IPS-18c (cell line): Measurements from ENCODE around the gene XPC.

Source experiments
- H3K4me3 ChIP-seq: 2 replicates; pipeline ENCODE4 v1.7.0; 2013; ENCODE audit warnings: low read depth, mild to moderate bottlenecking, low read length, moderate library complexity; ENCODE audit not compliant: insufficient read depth
- H3K9me3 ChIP-seq: one replicate; pipeline ENCODE4 v1.6.1; 2013; ENCODE audit warnings: mild to moderate bottlenecking, low read length, moderate library complexity; ENCODE audit not compliant: control insufficient read depth, insufficient read depth

XPC gene

GRCh38 chr3:14145670-14146380, 32.6 kb downstream of the XPC start:
- H3K9me3 ChIP-seq = peaks cover 2% of the 10 kb centered on the region
- no peak overlapping the region for H3K4me3 ChIP-seq

DNA sequence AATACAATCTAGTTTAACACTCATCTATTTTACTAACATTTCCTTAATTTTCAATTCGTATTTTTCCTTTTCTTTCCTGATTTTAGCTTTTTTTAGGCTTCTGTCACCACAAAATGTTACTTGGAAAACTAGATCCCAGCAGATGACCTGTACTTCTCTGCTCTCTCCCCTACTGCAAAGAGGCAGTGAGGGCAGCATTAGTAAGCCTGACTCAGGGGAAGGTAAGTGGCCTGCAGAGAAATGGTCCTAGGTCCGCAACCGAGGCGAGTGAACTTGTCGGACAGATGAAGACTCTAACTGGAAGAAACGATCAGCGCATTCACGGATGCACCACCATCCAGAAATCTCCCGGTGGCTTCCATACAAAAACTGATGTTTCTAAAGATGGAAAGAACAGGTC, 33.2 kb downstream of the XPC start:
- peaks cover 2% of the 10 kb centered on the region for H3K9me3 ChIP-seq
- no peak overlapping the region for H3K4me3 ChIP-seq

DNA sequence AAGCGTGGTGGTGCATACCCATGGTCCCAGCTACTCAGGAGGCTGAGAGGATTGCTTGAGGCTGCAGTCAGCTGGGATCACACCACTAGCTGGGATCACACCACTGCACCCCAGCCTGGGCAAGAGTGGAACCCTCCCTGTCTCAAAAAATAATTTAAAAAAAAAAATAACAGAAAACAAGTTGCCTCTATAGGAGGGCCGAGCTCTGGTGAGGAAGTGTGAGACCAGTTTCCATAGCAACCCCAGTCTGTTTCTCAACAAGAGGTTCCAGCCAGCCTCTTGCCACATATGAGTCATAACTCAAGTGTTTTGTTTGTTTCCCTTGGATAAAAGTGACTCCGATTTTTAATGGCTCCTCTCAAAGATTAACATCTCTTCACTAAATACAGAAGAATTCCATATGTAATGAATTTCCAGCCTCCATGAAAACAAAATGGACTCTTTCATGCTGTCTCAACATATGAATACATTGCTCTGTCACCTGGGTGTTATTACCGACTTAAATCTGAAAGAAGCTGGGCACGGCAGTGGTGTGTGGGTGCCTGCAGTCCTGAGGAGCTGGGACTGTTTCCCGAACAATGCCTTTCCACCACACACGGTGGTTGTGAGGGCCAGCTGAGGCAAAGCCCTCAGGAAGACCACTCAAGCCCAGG, 33.9 kb downstream of the XPC start:
- Histone ChIP-seq H3K4me3 (no peak overlapping the region), H3K9me3 (peaks cover 2% of the 10 kb centered on the region)

GRCh38 chr3:14143271-14144225, 34.9 kb downstream of the XPC start:
- no peak overlapping the region for H3K4me3 ChIP-seq
- H3K9me3 ChIP-seq = peaks cover 2% of the 10 kb centered on the region

DNA sequence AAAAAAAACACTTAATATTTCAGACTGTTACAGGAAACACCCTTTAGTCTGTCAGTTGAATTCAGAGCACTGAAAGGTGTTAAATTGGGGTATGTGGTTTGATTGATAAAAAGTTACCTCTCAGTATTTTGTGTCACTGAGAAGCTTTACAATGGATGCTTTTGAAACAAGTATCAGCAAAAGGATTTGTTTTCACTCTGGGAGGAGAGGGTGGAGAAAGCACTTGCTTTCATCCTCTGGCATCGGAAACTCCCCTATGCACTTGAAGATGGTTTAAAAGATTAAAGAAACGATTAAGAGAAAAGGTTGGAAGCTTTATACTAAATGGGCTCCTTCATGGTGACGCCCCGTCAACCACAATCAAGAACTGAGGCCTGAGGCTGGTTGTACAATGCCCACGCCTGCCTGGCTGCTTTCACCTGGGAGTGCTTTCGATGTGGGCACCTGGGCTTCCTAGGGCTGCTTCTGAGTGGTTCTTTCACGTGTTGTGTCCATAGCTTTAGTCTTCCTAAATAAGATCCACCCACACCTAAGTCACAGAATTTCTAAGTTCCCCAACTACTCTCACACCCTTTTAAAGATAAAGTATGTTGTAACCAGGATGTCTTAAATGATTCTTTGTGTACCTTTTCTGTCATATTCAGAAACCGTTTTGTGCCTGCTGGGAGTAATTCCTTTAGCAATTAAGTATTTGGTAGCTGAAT, 35.7 kb downstream of the XPC start:
- peaks cover 2% of the 10 kb centered on the region for H3K9me3 ChIP-seq
- no peak overlapping the region for H3K4me3 ChIP-seq

DNA sequence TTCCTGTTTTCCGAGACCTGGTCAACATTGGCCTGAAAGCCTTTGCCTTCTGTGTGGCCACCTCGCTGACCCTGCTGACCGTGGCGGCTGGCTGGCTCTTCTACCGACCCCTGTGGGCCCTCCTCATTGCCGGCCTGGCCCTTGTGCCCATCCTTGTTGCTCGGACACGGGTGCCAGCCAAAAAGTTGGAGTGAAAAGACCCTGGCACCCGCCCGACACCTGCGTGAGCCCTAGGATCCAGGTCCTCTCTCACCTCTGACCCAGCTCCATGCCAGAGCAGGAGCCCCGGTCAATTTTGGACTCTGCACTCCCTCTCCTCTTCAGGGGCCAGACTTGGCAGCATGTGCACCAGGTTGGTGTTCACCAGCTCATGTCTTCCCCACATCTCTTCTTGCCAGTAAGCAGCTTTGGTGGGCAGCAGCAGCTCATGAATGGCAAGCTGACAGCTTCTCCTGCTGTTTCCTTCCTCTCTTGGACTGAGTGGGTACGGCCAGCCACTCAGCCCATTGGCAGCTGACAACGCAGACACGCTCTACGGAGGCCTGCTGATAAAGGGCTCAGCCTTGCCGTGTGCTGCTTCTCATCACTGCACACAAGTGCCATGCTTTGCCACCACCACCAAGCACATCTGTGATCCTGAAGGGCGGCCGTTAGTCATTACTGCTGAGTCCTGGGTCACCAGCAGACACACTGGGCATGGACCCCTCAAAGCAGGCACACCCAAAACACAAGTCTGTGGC, 36.6 kb downstream of the XPC start:
- H3K4me3 ChIP-seq = no peak overlapping the region

GRCh38 chr3:14141144-14141543, 37.3 kb downstream of the XPC start:
- Histone ChIP-seq H3K9me3 (peaks cover 2% of the 10 kb centered on the region), H3K4me3 (no peak overlapping the region)

More for the DNA sequence above, 36.6 kb downstream of the XPC start:
- peaks cover 2% of the 10 kb centered on the region for H3K9me3 ChIP-seq

GRCh38 chr3:14140668-14141067, 37.7 kb downstream of the XPC start:
- Histone ChIP-seq H3K4me3 (no peak overlapping the region), H3K9me3 (peaks cover 2% of the 10 kb centered on the region)

- no peak overlapping the region for H3K4me3 ChIP-seq
Measured at GRCh38 chr3:14139771-14140170, 38.6 kb downstream of the XPC start.

GRCh38 chr3:14138878-14139655, 39.3 kb downstream of the XPC start:
- Histone ChIP-seq H3K4me3 (no peak overlapping the region), H3K9me3 (peaks cover 2% of the 10 kb centered on the region)

More at GRCh38 chr3:14139771-14140170, 38.6 kb downstream of the XPC start:
- H3K9me3 ChIP-seq = peaks cover 2% of the 10 kb centered on the region

DNA sequence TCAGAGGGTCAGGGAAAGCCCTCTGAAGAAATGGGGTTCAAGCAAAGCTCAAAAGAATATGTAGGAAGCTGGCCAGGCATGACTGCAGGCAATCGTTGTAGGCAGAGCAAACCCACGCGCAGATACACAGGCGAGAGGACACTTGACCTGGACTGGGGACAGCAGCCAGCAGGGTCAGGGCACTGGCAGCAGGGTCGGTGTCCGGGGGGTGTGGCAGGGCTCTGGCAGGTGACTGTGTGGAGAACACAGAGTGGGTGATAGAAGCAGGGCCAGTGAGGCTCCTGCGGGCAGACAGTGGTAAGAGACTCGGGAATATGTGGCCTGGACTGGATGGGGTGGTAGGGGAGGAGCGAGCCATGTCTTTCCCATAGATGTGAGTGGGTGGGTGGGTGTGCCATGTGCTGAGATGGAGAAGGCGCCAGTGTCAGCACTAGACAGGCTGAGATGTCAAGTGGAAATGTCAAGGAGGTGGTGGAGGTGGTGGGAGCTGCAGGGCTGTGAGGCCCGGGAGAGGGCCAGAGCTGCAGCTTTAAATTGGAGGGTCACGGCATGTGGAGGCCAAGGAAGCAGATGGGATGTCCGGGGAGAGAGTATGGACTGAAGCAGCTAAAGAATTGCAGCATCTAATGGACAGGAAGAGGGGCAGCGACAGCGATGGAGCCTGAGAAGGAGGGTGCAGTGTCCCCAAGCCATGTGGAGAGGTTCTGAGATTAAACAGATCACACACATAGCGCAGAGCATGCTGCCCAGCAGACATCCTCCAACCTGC, 40.1 kb downstream of the XPC start:
- Histone ChIP-seq H3K4me3 (no peak overlapping the region), H3K9me3 (peaks cover 2% of the 10 kb centered on the region)

DNA sequence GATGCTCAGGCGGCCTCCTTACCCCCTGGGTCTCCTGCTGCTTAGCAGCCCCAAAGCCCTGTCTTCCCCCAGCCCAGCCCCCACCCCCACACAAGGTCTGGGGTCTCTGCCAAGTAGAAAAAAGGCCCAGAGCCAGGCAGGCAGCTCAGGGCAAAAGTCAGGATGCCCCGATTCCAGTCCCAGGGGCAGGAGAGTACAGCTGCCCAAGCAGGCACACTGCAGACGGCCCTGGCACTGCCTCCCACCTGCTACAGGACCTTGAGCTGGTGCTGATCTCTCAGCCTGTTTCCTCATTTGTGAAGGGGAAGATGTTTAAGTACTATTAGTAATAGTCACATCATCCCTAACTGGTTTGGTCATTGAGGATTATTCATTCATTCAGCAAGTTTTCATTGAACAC, 41.0 kb downstream of the XPC start:
- H3K4me3 ChIP-seq = no peak overlapping the region
- peaks cover 2% of the 10 kb centered on the region for H3K9me3 ChIP-seq

DNA sequence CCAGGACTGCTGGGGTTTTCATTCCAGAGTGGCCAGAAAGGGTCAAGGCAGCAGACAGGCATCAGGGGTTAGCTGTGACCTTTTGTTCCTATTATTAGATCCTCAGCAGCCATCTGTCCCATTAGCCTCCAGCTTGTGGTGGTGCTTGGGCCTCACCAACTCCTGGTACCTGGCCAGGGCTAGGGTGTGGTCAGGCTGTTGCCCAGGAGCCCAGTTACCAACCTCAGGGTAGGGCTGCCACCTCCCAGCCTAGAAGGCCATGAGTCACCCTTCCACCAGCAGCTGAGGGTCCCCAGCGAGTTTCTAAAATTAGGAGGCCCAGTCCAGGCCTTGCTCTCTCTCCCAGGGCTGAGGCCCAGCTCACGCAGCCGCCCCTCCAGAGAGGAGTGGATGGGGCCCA, 41.4 kb downstream of the XPC start:
- Histone ChIP-seq H3K9me3 (no peaks in the 10 kb centered on the region), H3K4me3 (no peak overlapping the region)

DNA sequence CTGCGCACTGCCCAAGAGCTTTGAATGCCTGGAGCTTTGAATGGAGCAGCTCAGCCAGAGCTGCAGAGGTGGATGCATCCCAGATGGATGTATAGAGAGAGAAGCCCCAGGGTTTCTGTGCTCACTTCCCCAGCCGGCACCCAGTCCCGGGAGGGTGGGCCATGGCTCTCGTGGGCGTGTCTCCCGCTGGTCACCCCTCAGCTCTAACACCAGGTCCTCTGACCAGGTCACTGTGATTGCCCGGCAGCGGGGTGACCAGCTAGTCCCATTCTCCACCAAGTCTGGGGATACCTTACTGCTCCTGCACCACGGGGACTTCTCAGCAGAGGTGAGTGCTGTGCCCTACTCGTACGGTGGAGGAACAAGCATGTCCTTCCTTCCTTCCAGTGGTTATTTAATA, 42.8 kb downstream of the XPC start:
- no peaks in the 10 kb centered on the region for H3K9me3 ChIP-seq
- H3K4me3 ChIP-seq = no peak overlapping the region

DNA sequence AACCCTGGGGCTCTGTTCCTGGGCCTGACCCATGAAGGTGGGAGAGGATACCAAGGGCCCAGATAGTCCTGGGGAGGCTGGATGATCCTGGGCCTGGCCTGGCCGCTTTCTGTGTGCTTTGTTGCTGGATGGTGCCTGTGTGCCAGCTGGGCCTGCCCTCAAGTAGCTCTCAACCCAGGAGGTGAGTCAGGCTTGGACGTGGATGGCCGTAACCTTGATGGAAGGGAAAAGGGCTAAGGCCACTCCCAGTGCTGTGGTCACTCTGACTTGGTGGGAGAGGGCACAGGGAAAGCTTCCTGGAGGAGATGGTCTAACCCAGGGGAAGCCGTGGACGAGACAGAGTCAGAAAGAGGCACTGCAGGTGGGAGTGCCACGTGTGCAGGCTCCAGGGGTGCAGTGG, 44.1 kb downstream of the XPC start:
- no peaks in the 10 kb centered on the region for H3K9me3 ChIP-seq
- no peak overlapping the region for H3K4me3 ChIP-seq
